Type B pancreatic cell (in vitro differentiated cells): ENCODE data around the gene NT5DC3. TPM values are rescaled to one million over a fixed set of nuclear protein-coding genes. Genes with fewer than 3 reads are reported as not detected.

Experiments used
- DNase-seq: peaks from one replicate; pipeline ENCODE4 v3.0.0; 2021; ENCODE audit warnings: mixed read lengths; ENCODE audit not compliant: unreplicated experiment; ENCODE audit errors: extremely low spot score
- H3K27ac Mint-ChIP-seq: 2 replicates; pipeline ENCODE4 v1.8.0; 2021; ENCODE audit warnings: mild to moderate bottlenecking, mixed read lengths
- H3K27me3 Mint-ChIP-seq: 2 replicates; pipeline ENCODE4 v1.8.0; 2021; ENCODE audit warnings: mixed read lengths
- H3K36me3 Mint-ChIP-seq: 2 replicates; pipeline ENCODE4 v1.8.0; 2021; ENCODE audit warnings: mixed read lengths
- H3K4me1 Mint-ChIP-seq: one replicate; pipeline ENCODE4 v1.8.0; 2021; ENCODE audit warnings: mixed read lengths; ENCODE audit not compliant: unreplicated experiment
- H3K4me3 Mint-ChIP-seq: 2 replicates; pipeline ENCODE4 v1.8.0; 2021; ENCODE audit warnings: mild to moderate bottlenecking, mixed read lengths
- H3K9me3 Mint-ChIP-seq: 2 replicates; pipeline ENCODE4 v1.8.0; 2021; ENCODE audit warnings: mixed read lengths
- total RNA-seq: library from RNA; stranded (reverse); gene quantifications from 2 replicates; pipeline ENCODE4 v1.2.1, GENCODE V29; 2021; ENCODE audit warnings: low replicate concordance
- TF ChIP-seq, protein P1 (sequence below): fragments of 200-600 bp; sonication (generic); conservative IDR thresholded peaks from 2 replicates; pipeline ENCODE4 v1.5.0; 2021; ENCODE audit warnings: antibody characterized with exemption, mild to moderate bottlenecking

Gene NT5DC3
- total RNA-seq, 1 donor from 2014 or later: 16.3 TPM

DNA sequence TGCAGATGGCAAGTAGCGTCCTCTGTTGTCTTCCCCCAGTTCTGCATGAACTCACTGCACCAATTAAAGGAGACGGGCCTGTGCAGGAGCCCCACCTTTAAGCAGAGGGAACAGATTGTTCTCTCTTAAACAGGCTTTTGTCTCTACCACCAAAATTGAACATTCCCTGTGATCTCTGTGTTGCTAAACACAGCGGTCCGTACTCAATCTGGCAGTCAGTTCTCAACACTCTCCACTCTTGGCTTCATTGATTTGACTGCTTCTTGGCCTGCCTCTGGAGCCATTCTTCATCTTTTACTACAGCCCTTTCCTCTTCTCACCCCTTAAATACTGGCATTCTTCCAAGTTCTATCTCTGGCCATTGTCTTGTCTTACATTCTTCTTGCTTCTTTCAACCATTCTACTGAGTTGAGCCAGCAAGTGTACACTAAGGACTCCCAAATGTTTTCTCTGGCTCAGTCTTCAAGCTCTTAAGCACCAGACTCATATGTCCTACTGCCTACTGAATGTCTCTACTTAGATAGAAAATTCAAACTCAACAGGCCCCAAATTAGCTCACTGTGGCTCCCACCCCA lies 8.0 kb upstream of the NT5DC3 start:
- Mint-ChIP-seq H3K4me1 (peaks cover 23% of the 10 kb centered on the region), H3K27me3 (no peaks in the 10 kb centered on the region), H3K4me3 (no peak overlapping the region), H3K36me3 (no peaks in the 10 kb centered on the region), H3K9me3 (peaks cover 5% of the 10 kb centered on the region), H3K27ac (no peak overlapping the region)
- TF ChIP-seq, protein P1, sequence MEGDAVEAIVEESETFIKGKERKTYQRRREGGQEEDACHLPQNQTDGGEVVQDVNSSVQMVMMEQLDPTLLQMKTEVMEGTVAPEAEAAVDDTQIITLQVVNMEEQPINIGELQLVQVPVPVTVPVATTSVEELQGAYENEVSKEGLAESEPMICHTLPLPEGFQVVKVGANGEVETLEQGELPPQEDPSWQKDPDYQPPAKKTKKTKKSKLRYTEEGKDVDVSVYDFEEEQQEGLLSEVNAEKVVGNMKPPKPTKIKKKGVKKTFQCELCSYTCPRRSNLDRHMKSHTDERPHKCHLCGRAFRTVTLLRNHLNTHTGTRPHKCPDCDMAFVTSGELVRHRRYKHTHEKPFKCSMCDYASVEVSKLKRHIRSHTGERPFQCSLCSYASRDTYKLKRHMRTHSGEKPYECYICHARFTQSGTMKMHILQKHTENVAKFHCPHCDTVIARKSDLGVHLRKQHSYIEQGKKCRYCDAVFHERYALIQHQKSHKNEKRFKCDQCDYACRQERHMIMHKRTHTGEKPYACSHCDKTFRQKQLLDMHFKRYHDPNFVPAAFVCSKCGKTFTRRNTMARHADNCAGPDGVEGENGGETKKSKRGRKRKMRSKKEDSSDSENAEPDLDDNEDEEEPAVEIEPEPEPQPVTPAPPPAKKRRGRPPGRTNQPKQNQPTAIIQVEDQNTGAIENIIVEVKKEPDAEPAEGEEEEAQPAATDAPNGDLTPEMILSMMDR: no peak
- DNase-seq: no peak

DNA sequence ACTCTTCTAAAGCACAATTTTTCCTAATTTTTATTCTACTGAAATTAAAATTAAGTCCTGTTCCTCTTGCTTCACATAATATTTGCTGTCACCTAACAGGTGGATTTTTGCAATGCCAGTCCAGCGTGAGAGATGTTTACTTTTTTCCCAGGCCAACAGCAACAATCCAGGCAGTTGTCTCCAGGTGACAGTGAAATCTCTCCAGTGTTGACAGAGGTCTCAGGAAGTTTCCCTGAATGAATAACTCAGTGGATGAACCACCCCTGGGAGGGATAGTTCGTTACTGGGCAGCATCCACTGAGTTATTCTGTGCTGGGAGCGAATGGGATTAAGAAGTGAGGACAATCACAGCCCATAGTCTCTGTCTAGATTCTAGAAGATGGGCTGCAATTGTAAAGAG lies 7.1 kb upstream of the NT5DC3 start:
- DNase-seq: no peak
- peaks cover 23% of the 10 kb centered on the region for H3K4me1 Mint-ChIP-seq
- H3K27ac Mint-ChIP-seq: no peak overlapping the region
- H3K9me3 Mint-ChIP-seq: peaks cover 5% of the 10 kb centered on the region
- TF ChIP-seq, protein P1: no peak
- no peaks in the 10 kb centered on the region for H3K36me3 Mint-ChIP-seq
- H3K4me3 Mint-ChIP-seq: no peak overlapping the region
- no peaks in the 10 kb centered on the region for H3K27me3 Mint-ChIP-seq

DNA sequence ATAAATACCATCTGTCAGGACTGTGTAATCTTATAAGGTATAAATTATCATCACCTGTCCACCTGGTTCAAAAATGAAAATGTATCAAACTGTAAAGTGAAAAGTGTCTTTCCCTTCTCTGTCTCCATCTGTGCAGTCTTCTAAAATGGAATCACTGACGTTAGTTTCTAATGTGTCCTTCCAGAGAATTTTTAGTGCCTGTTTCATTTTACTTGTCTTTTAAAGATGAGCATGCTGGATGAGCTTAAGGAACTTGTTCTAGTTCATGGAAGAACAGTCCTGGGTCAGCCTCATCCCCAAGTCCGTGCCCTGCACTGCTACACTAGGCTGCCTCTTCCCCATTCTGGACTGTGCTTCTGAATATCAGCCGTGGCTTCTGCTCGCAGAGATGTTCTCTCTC lies 5.4 kb upstream of the NT5DC3 start:
- TF ChIP-seq, protein P1: no peak
- H3K9me3 Mint-ChIP-seq: peaks cover 5% of the 10 kb centered on the region
- peaks cover 15% of the 10 kb centered on the region for H3K4me1 Mint-ChIP-seq
- no peaks in the 10 kb centered on the region for H3K27me3 Mint-ChIP-seq
- H3K4me3 Mint-ChIP-seq: no peak overlapping the region
- no peak for DNase-seq
- no peak overlapping the region for H3K27ac Mint-ChIP-seq
- no peaks in the 10 kb centered on the region for H3K36me3 Mint-ChIP-seq

DNA sequence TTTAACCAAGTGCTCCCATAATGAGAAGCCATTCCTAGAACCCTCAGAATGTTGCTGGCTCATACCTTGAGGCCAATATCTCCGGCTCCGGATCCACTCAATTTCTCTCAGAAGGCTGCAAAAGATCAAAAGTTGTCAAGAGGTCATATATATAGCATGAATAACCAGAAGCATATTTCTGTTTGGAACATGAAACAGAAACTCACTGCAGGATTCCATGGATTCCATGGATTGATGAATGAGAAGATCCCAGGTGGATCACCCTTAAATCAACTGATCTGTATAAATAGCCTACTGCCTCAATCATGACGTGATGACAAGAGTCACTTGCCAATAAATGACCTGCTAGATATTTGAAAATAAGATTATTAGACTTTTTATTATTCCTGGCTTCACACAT lies 3.3 kb upstream of the NT5DC3 start:
- no peaks in the 10 kb centered on the region for H3K36me3 Mint-ChIP-seq
- DNase-seq: no peak
- TF ChIP-seq, protein P1: no peak
- no peak overlapping the region for H3K4me3 Mint-ChIP-seq
- peaks cover 5% of the 10 kb centered on the region for H3K4me1 Mint-ChIP-seq
- peaks cover 5% of the 10 kb centered on the region for H3K9me3 Mint-ChIP-seq
- peaks cover 3% of the 10 kb centered on the region for H3K27me3 Mint-ChIP-seq
- no peak overlapping the region for H3K27ac Mint-ChIP-seq

DNA sequence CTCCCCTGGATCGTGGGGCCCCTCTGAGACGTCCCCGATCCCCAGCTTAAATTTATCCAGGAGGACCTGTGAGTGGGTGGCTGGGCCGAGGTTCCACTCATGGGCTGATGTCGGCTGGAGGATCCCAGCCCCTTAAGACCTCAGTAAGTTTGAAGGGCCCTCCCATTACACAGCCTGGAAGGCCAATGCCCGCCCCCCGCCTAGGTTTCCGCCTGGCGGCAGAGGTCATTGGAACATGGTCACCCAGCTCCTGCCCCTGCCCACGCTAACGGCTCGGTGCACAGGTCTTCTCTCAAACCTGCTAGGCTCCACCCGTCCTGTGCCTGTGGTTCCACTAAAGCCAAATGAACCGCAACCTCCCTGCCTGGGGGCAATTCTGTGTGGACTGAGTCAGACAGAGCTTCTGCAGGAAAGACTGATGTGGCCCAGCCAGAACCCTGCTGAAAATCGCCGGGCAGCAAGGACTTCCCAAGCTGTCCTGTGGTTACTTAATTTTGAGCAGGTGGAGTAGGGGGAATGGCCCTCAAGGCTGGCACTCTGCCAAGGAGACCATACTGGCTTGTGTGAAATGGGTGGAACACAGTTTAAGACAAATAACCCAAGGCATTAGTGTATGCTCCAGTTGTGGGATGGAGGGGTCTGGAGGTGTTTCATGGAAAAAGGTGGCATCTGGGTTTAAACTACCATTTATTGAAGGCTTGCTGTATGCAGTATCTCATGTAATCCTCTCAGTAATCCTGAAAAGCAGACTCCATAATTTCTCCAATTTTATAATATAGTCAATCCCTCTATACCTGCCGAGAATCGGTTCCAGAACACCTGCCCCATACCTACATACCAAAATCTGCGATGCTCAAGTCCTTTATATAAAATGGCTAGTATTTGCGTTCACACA lies 903 bp upstream of the NT5DC3 start:
- TF ChIP-seq, protein P1: no peak
- peaks cover 3% of the 10 kb centered on the region for H3K27me3 Mint-ChIP-seq
- peak; percentile 74 for DNase-seq
- H3K4me1 Mint-ChIP-seq: peaks cover 6% of the 10 kb centered on the region
- peak overlapping the region; percentile 94 for H3K4me3 Mint-ChIP-seq
- peak overlapping the region; percentile 91 for H3K27ac Mint-ChIP-seq
- H3K36me3 Mint-ChIP-seq: peaks cover 6% of the 10 kb centered on the region
- H3K9me3 Mint-ChIP-seq: no peaks in the 10 kb centered on the region
